Measurements from ENCODE around the gene EML6. TPM values are rescaled to one million over a fixed set of nuclear protein-coding genes. Genes with fewer than 3 reads are reported as not detected.
A peak's percentile ranks its signal among the peaks of the same experiment; 100 is the strongest.

The EML6 gene
- total RNA-seq, 1 experiment from 2014 or later = not detected

- no peak overlapping the region for H3K4me3 ChIP-seq
- H3K36me3 ChIP-seq = no peaks in the 10 kb centered on the region
- H3K9me3 ChIP-seq = peaks cover 2% of the 10 kb centered on the region; the same call in 1 of the 2 replicates
- no peaks in the 10 kb centered on the region for H3K27me3 ChIP-seq
- no peak for DNase-seq
These were observed 85.2 kb downstream of the EML6 start for GRCh38 chr2:54808661-54809060.

GRCh38 chr2:54809819-54810218 lies 86.4 kb downstream of the EML6 start:
- Histone ChIP-seq H3K27me3 (no peaks in the 10 kb centered on the region), H3K4me3 (no peak overlapping the region), H3K9me3 (peaks cover 2% of the 10 kb centered on the region; the same call in 1 of the 2 replicates), H3K36me3 (no peaks in the 10 kb centered on the region)
- peak; percentile 12 for DNase-seq

- H3K9me3 ChIP-seq = peaks cover 2% of the 10 kb centered on the region; the same call in 1 of the 2 replicates
- H3K4me3 ChIP-seq = no peak overlapping the region
- no peaks in the 10 kb centered on the region for H3K27me3 ChIP-seq
- H3K36me3 ChIP-seq = no peaks in the 10 kb centered on the region
- DNase-seq = no peak
These were observed 86.8 kb downstream of the EML6 start for GRCh38 chr2:54810246-54810645.

GRCh38 chr2:54813584-54813983 lies 90.1 kb downstream of the EML6 start:
- H3K36me3 ChIP-seq = no peaks in the 10 kb centered on the region
- no peaks in the 10 kb centered on the region for H3K9me3 ChIP-seq
- no peaks in the 10 kb centered on the region; the same call in 1 of the 2 replicates for H3K27me3 ChIP-seq
- H3K4me3 ChIP-seq = no peak overlapping the region
- DNase-seq = no peak

GRCh38 chr2:54814389-54815147 lies 91.1 kb downstream of the EML6 start:
- no peaks in the 10 kb centered on the region for H3K36me3 ChIP-seq
- no peaks in the 10 kb centered on the region for H3K9me3 ChIP-seq
- H3K4me3 ChIP-seq = no peak overlapping the region
- no peak for DNase-seq
- no peaks in the 10 kb centered on the region; the same call in 1 of the 2 replicates for H3K27me3 ChIP-seq

- Histone ChIP-seq H3K9me3 (no peaks in the 10 kb centered on the region), H3K4me3 (no peak overlapping the region), H3K36me3 (no peaks in the 10 kb centered on the region), H3K27me3 (no peaks in the 10 kb centered on the region; the same call in 1 of the 2 replicates)
- no peak for DNase-seq
These were observed 91.7 kb downstream of the EML6 start for GRCh38 chr2:54815148-54815539.

- Histone ChIP-seq H3K9me3 (no peaks in the 10 kb centered on the region), H3K4me3 (no peak overlapping the region), H3K36me3 (no peaks in the 10 kb centered on the region), H3K27me3 (peaks cover 2% of the 10 kb centered on the region; the same call in 1 of the 2 replicates)
- no peak for DNase-seq
These were observed 94.8 kb downstream of the EML6 start for GRCh38 chr2:54818226-54818625.

GRCh38 chr2:54820558-54820957 lies 97.1 kb downstream of the EML6 start:
- no peaks in the 10 kb centered on the region for H3K9me3 ChIP-seq
- no peaks in the 10 kb centered on the region for H3K36me3 ChIP-seq
- H3K4me3 ChIP-seq = no peak overlapping the region
- H3K27me3 ChIP-seq = peaks cover 2% of the 10 kb centered on the region; the same call in 1 of the 2 replicates
- no peak for DNase-seq

- no peak for DNase-seq
- no peak overlapping the region for H3K4me3 ChIP-seq
- H3K36me3 ChIP-seq = no peaks in the 10 kb centered on the region
- H3K27me3 ChIP-seq = peaks cover 2% of the 10 kb centered on the region; the same call in 1 of the 2 replicates
- H3K9me3 ChIP-seq = no peaks in the 10 kb centered on the region
These were observed 101.1 kb downstream of the EML6 start for GRCh38 chr2:54824567-54824966.

GRCh38 chr2:54830546-54830945 lies 107.1 kb downstream of the EML6 start:
- Histone ChIP-seq H3K36me3 (no peaks in the 10 kb centered on the region), H3K9me3 (no peaks in the 10 kb centered on the region), H3K4me3 (no peak overlapping the region), H3K27me3 (no peaks in the 10 kb centered on the region)
- DNase-seq = no peak

- H3K4me3 ChIP-seq = no peak overlapping the region
- no peak for DNase-seq
These were observed 108.0 kb downstream of the EML6 start for GRCh38 chr2:54831480-54831879.

GRCh38 chr2:54834721-54835120 lies 111.3 kb downstream of the EML6 start:
- no peaks in the 10 kb centered on the region for H3K27me3 ChIP-seq
- no peaks in the 10 kb centered on the region for H3K9me3 ChIP-seq
- DNase-seq = no peak
- H3K36me3 ChIP-seq = no peaks in the 10 kb centered on the region
- no peak overlapping the region for H3K4me3 ChIP-seq

More at GRCh38 chr2:54831480-54831879, 108.0 kb downstream of the EML6 start:
- Histone ChIP-seq H3K27me3 (no peaks in the 10 kb centered on the region), H3K36me3 (no peaks in the 10 kb centered on the region), H3K9me3 (no peaks in the 10 kb centered on the region)

GRCh38 chr2:54836477-54836876 lies 113.0 kb downstream of the EML6 start:
- Histone ChIP-seq H3K27me3 (no peaks in the 10 kb centered on the region), H3K4me3 (no peak overlapping the region), H3K9me3 (no peaks in the 10 kb centered on the region), H3K36me3 (no peaks in the 10 kb centered on the region)
- DNase-seq = no peak

- H3K9me3 ChIP-seq = no peaks in the 10 kb centered on the region
- H3K4me3 ChIP-seq = no peak overlapping the region
- H3K27me3 ChIP-seq = no peaks in the 10 kb centered on the region
- DNase-seq = peak; percentile 55
- H3K36me3 ChIP-seq = no peaks in the 10 kb centered on the region
These were observed 115.1 kb downstream of the EML6 start for GRCh38 chr2:54838585-54839035.

- H3K36me3 ChIP-seq = no peaks in the 10 kb centered on the region
- no peaks in the 10 kb centered on the region for H3K9me3 ChIP-seq
- DNase-seq = no peak
- no peak overlapping the region for H3K4me3 ChIP-seq
- H3K27me3 ChIP-seq = no peaks in the 10 kb centered on the region
These were observed 116.2 kb downstream of the EML6 start for GRCh38 chr2:54839461-54840255.

GRCh38 chr2:54840559-54841468 lies 117.4 kb downstream of the EML6 start:
- Histone ChIP-seq H3K9me3 (no peaks in the 10 kb centered on the region), H3K4me3 (no peak overlapping the region), H3K27me3 (no peaks in the 10 kb centered on the region), H3K36me3 (no peaks in the 10 kb centered on the region)
- DNase-seq = no peak
